ENCODE measurements around the gene GNB1L.

- no peak for TF ChIP-seq POLR2A (IDR thresholded peaks at IDR 0.05; ENCODE audit: low read depth)
- TF ChIP-seq POLR2AphosphoS5 (IDR thresholded peaks at IDR 0.05), result no peak
- no peak for TF ChIP-seq CTCF (IDR thresholded peaks at IDR 0.05)
- TF ChIP-seq EP300 (IDR thresholded peaks at IDR 0.05), result no peak
These were observed 90.4 kb downstream of the GNB1L start for GRCh38 chr22:19764299-19764593.

Measured in esophagus muscularis mucosa (tissue), 4 donors.